OCI-LY3 (cell line): Measurements from ENCODE around the gene AFF2.

ENCODE experiments used
- CTCF ChIP-seq: fragments of 200-600, 300-600 bp; sonication (generic); IDR thresholded peaks from 2 replicates; pipeline ENCODE4 v1.5.1; 2014; ENCODE audit warnings: antibody characterized with exemption, low read length, low read depth
- EZH2phosphoT487 ChIP-seq: fragments of 200-600 bp; shearing (Covaris generic); IDR thresholded peaks from 2 replicates; pipeline ENCODE4 v1.6.1; 2018; ENCODE audit warnings: antibody characterized with exemption, mixed run types, low read depth

- TF ChIP-seq CTCF: no peak
- TF ChIP-seq EZH2phosphoT487: no peak
Measured at GRCh38 chrX:148681605-148682004, 181.2 kb downstream of the AFF2 start.
